ENCODE data around the gene BACE2.
"Not testable (repeated sequence)": the region's sequence is repeated elsewhere in the genome, so short reads cannot be mapped to it uniquely, and the experiment has no call there.

BACE2 gene

GRCh38 chr21:41228958-41229357 is 61.0 kb downstream of the BACE2 start:
- in situ Hi-C loops (cut with MboI; ENCODE audit: low pct_unique_long_range_greater_than_20kb, low sequenced_read_pairs), result no loop called here
- DNase-seq, result no peak

GRCh38 chr21:41229509-41230248 is 61.7 kb downstream of the BACE2 start:
- in situ Hi-C loops (cut with MboI; ENCODE audit: low pct_unique_long_range_greater_than_20kb, low sequenced_read_pairs), result no loop called here
- DNase-seq, result no peak

DNA sequence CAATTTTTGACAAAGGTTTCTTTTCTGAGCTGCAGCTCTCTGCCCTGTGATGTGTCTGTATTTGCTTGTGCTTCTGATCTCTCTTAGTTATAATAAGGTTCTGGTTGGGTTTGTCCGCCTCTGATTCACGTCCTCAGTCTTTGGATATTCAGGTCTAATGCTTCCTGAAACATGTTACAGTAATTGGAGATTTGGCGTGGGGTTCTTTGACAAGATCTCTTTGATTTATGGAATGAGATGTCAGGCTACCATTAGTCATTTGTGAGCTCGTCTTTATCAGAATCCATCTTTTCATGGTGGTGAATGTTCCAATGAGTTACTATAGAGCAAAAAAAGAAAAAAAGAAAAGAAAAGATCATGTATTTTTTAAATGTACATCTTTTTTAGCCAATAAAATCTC is 62.5 kb downstream of the BACE2 start:
- no peak for DNase-seq

DNA sequence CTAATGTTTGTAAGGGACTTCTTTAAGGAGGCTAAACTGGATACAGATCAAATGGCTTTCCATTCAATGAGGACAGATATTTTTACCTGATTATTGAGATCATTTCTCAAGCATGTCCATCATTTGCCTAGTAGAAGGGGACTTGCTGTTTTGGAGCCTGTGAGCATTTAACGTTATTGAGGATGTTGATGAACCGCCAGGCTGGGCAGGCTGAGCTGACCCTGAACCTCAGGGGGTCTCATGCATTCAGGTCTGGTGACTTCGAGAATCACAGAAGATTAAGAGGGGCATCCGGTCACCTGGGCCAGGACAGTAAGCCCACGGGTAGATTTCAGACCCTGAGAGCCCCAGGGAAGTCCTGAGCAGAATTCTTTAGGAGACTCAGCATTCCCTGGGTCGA is 63.1 kb downstream of the BACE2 start:
- DNase-seq, result no peak
- in situ Hi-C loops (cut with MboI; ENCODE audit: low pct_unique_long_range_greater_than_20kb, low sequenced_read_pairs), result no loop called here

More for the DNA sequence above, 62.5 kb downstream of the BACE2 start:
- in situ Hi-C loops (cut with MboI; ENCODE audit: low pct_unique_long_range_greater_than_20kb, low sequenced_read_pairs), result no loop called here

- no peak for DNase-seq
- in situ Hi-C loops (cut with MboI; ENCODE audit: low pct_unique_long_range_greater_than_20kb, low sequenced_read_pairs), result no loop called here
Measured at GRCh38 chr21:41232013-41232412, 64.1 kb downstream of the BACE2 start.

DNA sequence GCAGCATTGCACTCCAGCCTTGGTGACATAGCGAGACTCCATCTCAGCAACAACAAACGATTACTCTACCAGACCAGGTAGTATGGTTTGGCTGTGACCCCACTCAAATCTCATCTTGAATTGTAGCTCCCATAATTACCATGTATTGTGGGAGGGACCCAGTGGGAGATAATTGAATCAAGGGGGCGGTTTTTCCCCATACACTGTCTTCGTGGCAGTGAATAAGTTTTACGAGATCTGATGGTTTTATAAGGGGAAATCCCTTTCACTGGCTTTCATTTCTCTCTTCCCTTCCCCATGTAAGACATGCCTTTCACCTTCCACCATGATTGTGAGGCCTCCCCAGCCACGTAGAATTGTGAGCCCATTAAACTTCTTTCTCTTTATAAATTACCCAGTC is 66.0 kb downstream of the BACE2 start:
- in situ Hi-C loops (cut with MboI; ENCODE audit: low pct_unique_long_range_greater_than_20kb, low sequenced_read_pairs), result no loop called here
- no peak for DNase-seq

- no peak for DNase-seq
Measured at GRCh38 chr21:41234569-41234968, 66.6 kb downstream of the BACE2 start.

DNA sequence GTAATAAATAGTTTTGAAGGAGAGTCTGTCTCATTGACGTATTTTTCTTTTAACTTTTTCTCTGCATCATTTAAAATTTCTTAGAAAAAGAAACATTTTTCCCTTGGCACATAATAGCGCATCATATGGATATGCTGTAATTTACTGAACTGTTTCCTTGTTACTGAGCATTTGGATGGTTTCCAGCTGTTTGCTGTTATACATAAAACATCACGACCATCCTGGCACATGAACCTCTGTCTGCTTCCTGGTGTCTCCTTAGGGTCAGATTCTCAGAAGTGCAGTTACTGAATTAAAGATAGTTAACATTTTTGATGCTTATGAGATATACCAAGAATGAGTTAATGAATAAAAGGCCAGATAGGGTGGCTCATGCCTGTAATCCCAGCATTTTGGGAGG is 67.2 kb downstream of the BACE2 start:
- no peak for DNase-seq
- in situ Hi-C loops (cut with MboI; ENCODE audit: low pct_unique_long_range_greater_than_20kb, low sequenced_read_pairs), result no loop called here

More at GRCh38 chr21:41234569-41234968, 66.6 kb downstream of the BACE2 start:
- in situ Hi-C loops (cut with MboI; ENCODE audit: low pct_unique_long_range_greater_than_20kb, low sequenced_read_pairs), result no loop called here

- in situ Hi-C loops (cut with MboI; ENCODE audit: low pct_unique_long_range_greater_than_20kb, low sequenced_read_pairs), result no loop called here
- DNase-seq, result no peak
Measured at GRCh38 chr21:41236352-41236973, 68.5 kb downstream of the BACE2 start.

GRCh38 chr21:41238081-41238796 is 70.3 kb downstream of the BACE2 start:
- in situ Hi-C loops (cut with MboI; ENCODE audit: low pct_unique_long_range_greater_than_20kb, low sequenced_read_pairs); DNase-seq: not testable (repeated sequence)

GRCh38 chr21:41240040-41240439 is 72.1 kb downstream of the BACE2 start:
- in situ Hi-C loops (cut with MboI; ENCODE audit: low pct_unique_long_range_greater_than_20kb, low sequenced_read_pairs), result no loop called here
- no peak for DNase-seq

GRCh38 chr21:41241341-41241740 is 73.4 kb downstream of the BACE2 start:
- in situ Hi-C loops (cut with MboI; ENCODE audit: low pct_unique_long_range_greater_than_20kb, low sequenced_read_pairs), result no loop called here
- no peak for DNase-seq

- in situ Hi-C loops (cut with MboI; ENCODE audit: low pct_unique_long_range_greater_than_20kb, low sequenced_read_pairs), result no loop called here
- no peak for DNase-seq
Measured at GRCh38 chr21:41242238-41242829, 74.4 kb downstream of the BACE2 start.

DNA sequence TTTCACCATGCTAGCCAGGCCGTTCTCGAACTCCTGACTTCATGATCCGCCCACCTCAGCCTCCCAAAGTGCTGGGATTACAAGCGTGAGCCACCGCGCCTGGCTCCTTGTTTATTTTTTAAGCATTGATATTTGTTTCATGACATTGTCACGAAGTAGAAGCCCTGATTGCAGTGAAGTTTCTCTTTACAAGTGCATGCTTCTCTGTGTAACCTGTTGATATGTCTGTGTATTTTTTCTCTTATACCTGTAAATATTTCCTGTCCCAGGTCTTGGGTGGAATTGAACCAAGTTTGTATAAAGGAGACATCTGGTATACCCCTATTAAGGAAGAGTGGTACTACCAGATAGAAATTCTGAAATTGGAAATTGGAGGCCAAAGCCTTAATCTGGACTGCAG is 75.1 kb downstream of the BACE2 start:
- in situ Hi-C loops (cut with MboI; ENCODE audit: low pct_unique_long_range_greater_than_20kb, low sequenced_read_pairs), result no loop called here
- no peak for DNase-seq

DNA sequence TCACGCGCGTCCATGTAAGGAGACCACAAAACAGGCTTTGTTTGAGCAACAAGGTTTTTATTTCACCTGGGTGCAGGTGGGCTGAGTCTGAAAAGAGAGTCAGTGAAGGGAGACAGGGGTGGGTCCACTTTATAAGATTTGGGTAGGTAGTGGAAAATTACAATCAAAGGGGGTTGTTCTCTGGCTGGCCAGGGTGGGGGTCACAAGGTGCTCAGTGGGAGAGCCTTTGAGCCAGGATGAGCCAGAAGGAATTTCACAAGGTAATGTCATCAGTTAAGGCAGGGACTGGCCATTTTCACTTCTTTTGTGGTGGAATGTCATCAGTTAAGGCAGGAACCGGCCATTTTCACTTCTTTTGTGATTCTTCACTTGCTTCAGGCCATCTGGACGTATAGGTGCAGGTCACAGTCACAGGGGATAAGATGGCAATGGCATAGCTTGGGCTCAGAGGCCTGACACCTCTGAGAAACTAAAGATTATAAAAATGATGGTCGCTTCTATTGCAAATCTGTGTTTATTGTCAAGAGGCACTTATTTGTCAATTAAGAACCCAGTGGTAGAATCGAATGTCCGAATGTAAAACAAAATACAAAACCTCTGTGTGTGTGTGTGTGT is 76.4 kb downstream of the BACE2 start:
- DNase-seq; in situ Hi-C loops (cut with MboI; ENCODE audit: low pct_unique_long_range_greater_than_20kb, low sequenced_read_pairs): not testable (repeated sequence)

DNA sequence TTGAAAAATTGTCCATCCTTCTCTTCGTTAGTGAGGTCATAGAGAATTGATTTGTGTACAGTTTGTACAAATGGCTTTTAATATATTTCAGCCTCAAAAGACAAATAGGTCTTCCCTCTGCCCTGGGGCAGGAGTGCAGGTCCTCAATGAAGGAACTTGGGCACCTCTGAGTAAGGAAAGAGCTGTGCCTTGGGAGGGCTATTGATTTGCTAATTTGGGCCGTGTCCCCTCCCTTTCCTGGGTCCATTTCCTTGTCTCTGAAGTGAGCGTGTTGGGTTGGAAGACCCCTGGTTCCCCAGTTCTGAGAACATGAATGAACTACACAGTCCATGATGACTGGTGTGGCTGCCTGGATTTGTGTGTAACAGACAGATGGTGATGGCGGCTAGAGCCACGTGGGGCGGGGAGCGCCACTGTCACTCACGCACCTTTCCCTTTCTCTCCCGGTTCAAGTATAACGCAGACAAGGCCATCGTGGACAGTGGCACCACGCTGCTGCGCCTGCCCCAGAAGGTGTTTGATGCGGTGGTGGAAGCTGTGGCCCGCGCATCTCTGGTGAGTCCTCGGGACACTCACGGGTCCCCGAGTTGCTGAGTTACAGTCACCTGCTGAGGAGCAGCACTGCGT is 77.7 kb downstream of the BACE2 start:
- in situ Hi-C loops (cut with MboI; ENCODE audit: low pct_unique_long_range_greater_than_20kb, low sequenced_read_pairs), result no loop called here
- DNase-seq, result no peak

- in situ Hi-C loops (cut with MboI; ENCODE audit: low pct_unique_long_range_greater_than_20kb, low sequenced_read_pairs), result no loop called here
- no peak for DNase-seq
Measured at GRCh38 chr21:41246808-41247207, 78.8 kb downstream of the BACE2 start.

DNA sequence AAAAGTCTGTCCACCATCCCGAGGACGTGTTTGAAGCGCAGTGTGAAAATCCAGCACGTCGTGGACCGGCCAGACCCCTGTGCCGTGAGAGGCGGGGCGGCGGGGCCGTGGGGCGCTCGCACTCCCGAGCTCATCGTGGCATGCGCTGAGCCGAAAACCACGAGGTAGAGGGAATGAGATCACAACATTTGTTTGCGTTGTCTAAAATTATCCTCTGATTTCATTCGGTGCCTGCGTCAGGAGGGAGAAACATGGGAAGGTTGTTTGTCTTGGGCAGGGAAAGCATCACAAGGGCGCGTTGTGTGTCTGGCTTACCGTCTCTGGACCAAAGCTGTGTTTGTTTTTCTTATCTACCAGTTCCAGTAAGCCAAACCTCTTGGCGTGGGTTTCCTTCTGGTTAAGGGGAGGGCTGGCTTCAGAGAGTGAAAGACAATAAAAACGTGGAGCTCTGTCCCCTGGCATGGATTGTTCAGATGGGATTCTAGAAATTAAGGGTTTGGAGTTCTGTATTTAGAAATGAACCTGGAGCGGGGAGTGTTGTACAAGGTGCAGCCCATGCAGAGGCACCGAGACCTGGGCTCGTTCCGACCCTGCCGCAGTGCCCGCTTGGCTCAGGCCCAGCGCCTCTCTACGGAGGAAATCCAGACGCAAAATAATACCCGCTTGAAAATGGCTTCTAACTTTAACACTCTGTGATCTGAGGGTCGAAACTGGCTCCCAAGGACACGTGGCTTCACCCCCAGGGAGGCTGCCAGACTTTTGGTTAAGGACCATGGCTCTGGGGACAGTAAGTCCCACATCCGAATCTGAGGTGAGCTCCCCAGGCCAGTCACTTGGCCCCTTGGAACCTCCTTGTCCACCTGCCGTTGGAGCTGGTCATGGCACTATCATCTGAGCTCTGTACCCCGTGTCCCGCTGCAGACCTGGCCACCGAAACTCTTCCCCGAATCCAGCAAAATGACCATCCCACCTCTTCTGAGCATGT is 79.9 kb downstream of the BACE2 start:
- no peak for DNase-seq
- in situ Hi-C loops (cut with MboI; ENCODE audit: low pct_unique_long_range_greater_than_20kb, low sequenced_read_pairs), result no loop called here
